ENCODE results near the gene SPO11. TPM values are rescaled to one million over a fixed set of nuclear protein-coding genes. Genes with fewer than 3 reads are reported as not detected.

Gene SPO11
- polyA plus RNA-seq, 1 donor from 2014 or later = not detected

- H3K4me3 Mint-ChIP-seq = no peak overlapping the region
- no peaks in the 10 kb centered on the region for H3K27me3 Mint-ChIP-seq
- peaks cover 3% of the 10 kb centered on the region for H3K36me3 Mint-ChIP-seq
- H3K4me1 Mint-ChIP-seq = peaks cover 9 to 12% (median 9%) of the 10 kb centered on the region in 3 donors
- H3K9me3 Mint-ChIP-seq = no peaks in the 10 kb centered on the region
- no peak overlapping the region for H3K27ac Mint-ChIP-seq
Observed at GRCh38 chr20:57372157-57372556, 42.6 kb downstream of the SPO11 start.

GRCh38 chr20:57372581-57373350 lies 43.2 kb downstream of the SPO11 start:
- peaks cover 9 to 12% (median 9%) of the 10 kb centered on the region in 3 donors for H3K4me1 Mint-ChIP-seq
- no peak overlapping the region for H3K27ac Mint-ChIP-seq
- no peak overlapping the region for H3K4me3 Mint-ChIP-seq
- no peaks in the 10 kb centered on the region for H3K27me3 Mint-ChIP-seq
- H3K9me3 Mint-ChIP-seq = no peaks in the 10 kb centered on the region
- H3K36me3 Mint-ChIP-seq = peaks cover 7% of the 10 kb centered on the region

- peaks cover 9 to 12% (median 9%) of the 10 kb centered on the region in 3 donors for H3K4me1 Mint-ChIP-seq
- peaks cover 10% of the 10 kb centered on the region for H3K36me3 Mint-ChIP-seq
- peak overlapping the region in 1 of 3 donors; percentile 45 for H3K27ac Mint-ChIP-seq
- H3K9me3 Mint-ChIP-seq = no peaks in the 10 kb centered on the region
- H3K4me3 Mint-ChIP-seq = no peak overlapping the region
- no peaks in the 10 kb centered on the region for H3K27me3 Mint-ChIP-seq
Observed at GRCh38 chr20:57374343-57374930, 44.8 kb downstream of the SPO11 start.

GRCh38 chr20:57374931-57375651 lies 45.5 kb downstream of the SPO11 start:
- H3K4me3 Mint-ChIP-seq = no peak overlapping the region
- no peaks in the 10 kb centered on the region for H3K9me3 Mint-ChIP-seq
- H3K27ac Mint-ChIP-seq = peak overlapping the region in 1 of 3 donors; percentile 63

GRCh38 chr20:57375652-57376230 lies 46.1 kb downstream of the SPO11 start:
- Mint-ChIP-seq H3K4me1 (peaks cover 9 to 12% (median 9%) of the 10 kb centered on the region in 3 donors), H3K27me3 (no peaks in the 10 kb centered on the region), H3K4me3 (no peak overlapping the region), H3K9me3 (no peaks in the 10 kb centered on the region), H3K36me3 (peaks cover 8% of the 10 kb centered on the region), H3K27ac (peak overlapping the region in 1 of 3 donors; percentile 63)

More at GRCh38 chr20:57374931-57375651, 45.5 kb downstream of the SPO11 start:
- no peaks in the 10 kb centered on the region for H3K27me3 Mint-ChIP-seq
- H3K36me3 Mint-ChIP-seq = peaks cover 8% of the 10 kb centered on the region
- H3K4me1 Mint-ChIP-seq = peaks cover 9 to 12% (median 9%) of the 10 kb centered on the region in 3 donors

- H3K9me3 Mint-ChIP-seq = no peaks in the 10 kb centered on the region
- H3K4me3 Mint-ChIP-seq = no peak overlapping the region
- no peaks in the 10 kb centered on the region for H3K27me3 Mint-ChIP-seq
- peaks cover 8% of the 10 kb centered on the region for H3K36me3 Mint-ChIP-seq
- H3K4me1 Mint-ChIP-seq = peaks cover 14% of the 10 kb centered on the region in 3 donors
- no peak overlapping the region for H3K27ac Mint-ChIP-seq
Observed at GRCh38 chr20:57377350-57377749, 47.7 kb downstream of the SPO11 start.

- Mint-ChIP-seq H3K9me3 (no peaks in the 10 kb centered on the region), H3K4me3 (no peak overlapping the region), H3K36me3 (peaks cover 8% of the 10 kb centered on the region), H3K27ac (peak overlapping the region in 1 of 3 donors; percentile 27), H3K4me1 (peaks cover 14 to 18% (median 14%) of the 10 kb centered on the region in 3 donors), H3K27me3 (no peaks in the 10 kb centered on the region)
Observed at GRCh38 chr20:57378107-57378506, 48.5 kb downstream of the SPO11 start.

GRCh38 chr20:57378646-57379262 lies 49.2 kb downstream of the SPO11 start:
- Mint-ChIP-seq H3K27ac (no peak overlapping the region), H3K9me3 (no peaks in the 10 kb centered on the region), H3K4me1 (peaks cover 13 to 14% (median 14%) of the 10 kb centered on the region in 3 donors), H3K27me3 (no peaks in the 10 kb centered on the region), H3K36me3 (peaks cover 8% of the 10 kb centered on the region), H3K4me3 (no peak overlapping the region)

- Mint-ChIP-seq H3K9me3 (no peaks in the 10 kb centered on the region), H3K27ac (peak overlapping the region in 1 of 3 donors; percentile 64), H3K27me3 (no peaks in the 10 kb centered on the region), H3K4me1 (peaks cover 10 to 12% (median 11%) of the 10 kb centered on the region in 3 donors), H3K4me3 (no peak overlapping the region), H3K36me3 (peaks cover 10% of the 10 kb centered on the region)
Observed at GRCh38 chr20:57379263-57379647, 49.7 kb downstream of the SPO11 start.

GRCh38 chr20:57380081-57380750 lies 50.6 kb downstream of the SPO11 start:
- no peak overlapping the region for H3K4me3 Mint-ChIP-seq
- H3K36me3 Mint-ChIP-seq = peaks cover 10% of the 10 kb centered on the region
- H3K4me1 Mint-ChIP-seq = peaks cover 5 to 7% (median 6%) of the 10 kb centered on the region in 3 donors
- H3K27ac Mint-ChIP-seq = no peak overlapping the region
- no peaks in the 10 kb centered on the region for H3K9me3 Mint-ChIP-seq
- H3K27me3 Mint-ChIP-seq = no peaks in the 10 kb centered on the region

- H3K4me1 Mint-ChIP-seq = peaks cover 5 to 6% (median 5%) of the 10 kb centered on the region in 3 donors
- H3K9me3 Mint-ChIP-seq = no peaks in the 10 kb centered on the region
- H3K27ac Mint-ChIP-seq = peak overlapping the region in 2 of 3 donors; percentile 3 to 32
- peak overlapping the region in 1 of 4 donors; percentile 25 for H3K4me3 Mint-ChIP-seq
- H3K27me3 Mint-ChIP-seq = no peaks in the 10 kb centered on the region
- peaks cover 10% of the 10 kb centered on the region for H3K36me3 Mint-ChIP-seq
Observed at GRCh38 chr20:57381596-57382503, 52.2 kb downstream of the SPO11 start.

- no peak overlapping the region for H3K4me3 Mint-ChIP-seq
- no peaks in the 10 kb centered on the region for H3K27me3 Mint-ChIP-seq
- H3K27ac Mint-ChIP-seq = peak overlapping the region in 1 of 3 donors; percentile 32
- H3K4me1 Mint-ChIP-seq = peaks cover 5 to 6% (median 5%) of the 10 kb centered on the region in 3 donors
- no peaks in the 10 kb centered on the region for H3K9me3 Mint-ChIP-seq
- peaks cover 8% of the 10 kb centered on the region for H3K36me3 Mint-ChIP-seq
Observed at GRCh38 chr20:57382516-57382915, 52.9 kb downstream of the SPO11 start.

Data from IgD-negative memory B cell (primary cell).